ENCODE data around the gene TULP4.
A peak's percentile ranks its signal among the peaks of the same experiment; 100 is the strongest.

Gene TULP4

GRCh38 chr6:158438226-158438625 lies 126.0 kb downstream of the TULP4 start:
- Histone ChIP-seq H3K4me1 (ENCODE audit: control insufficient read depth, insufficient read depth, low read depth, low read length) (no peaks in the 10 kb centered on the region), H3K14ac (ENCODE audit: low read length in 2 of 2) (no peak overlapping the region), H4K91ac (ENCODE audit: low read length) (no peak overlapping the region), H2BK12ac (ENCODE audit: low read length in 2 of 2) (no peak overlapping the region), H3K4me2 (ENCODE audit: low read length, poor library complexity, severe bottlenecking) (no peak overlapping the region), H3K27ac (ENCODE audit: low read length, poor library complexity, severe bottlenecking) (no peak overlapping the region), H2BK15ac (ENCODE audit: low read depth, poor library complexity, severe bottlenecking) (no peak overlapping the region), H3K23ac (ENCODE audit: low read length in 2 of 2) (no peak overlapping the region), H3K18ac (ENCODE audit: low read depth in 1 of 2, low read length in 2 of 2) (no peak overlapping the region), H2BK5ac (ENCODE audit: low read depth, low read length, poor library complexity, severe bottlenecking) (no peak overlapping the region), H4K8ac (ENCODE audit: low read length) (no peak overlapping the region), H3K4ac (ENCODE audit: low read depth in 1 of 2, low read length in 2 of 2) (no peak overlapping the region), H2AFZ (ENCODE audit: low read depth, low read length) (no peak overlapping the region), H2AK5ac (ENCODE audit: low read length, severe bottlenecking) (no peak overlapping the region), H3K9me3 (ENCODE audit: control insufficient read depth, low read length) (no peaks in the 10 kb centered on the region), H3K9ac (ENCODE audit: low read length) (no peak overlapping the region), H3K36me3 (ENCODE audit: control insufficient read depth in 1 of 2, insufficient read depth in 2 of 2, low read depth in 1 of 2, low read length in 2 of 2) (peaks cover 9 to 14% of the 10 kb centered on the region in 2 experiments), H3K27me3 (ENCODE audit: control insufficient read depth in 1 of 2, insufficient read depth in 1 of 2, low read length in 2 of 2) (no peaks in the 10 kb centered on the region), H2BK120ac (ENCODE audit: low read depth, low read length) (no peak overlapping the region), H3K79me1 (replicated peaks; ENCODE audit: low read length, poor library complexity, severe bottlenecking) (peaks cover 7% of the 10 kb centered on the region), H3K4me3 (ENCODE audit: insufficient read depth in 1 of 2, low read depth in 1 of 2, low read length in 2 of 2) (no peak overlapping the region)
- DNase-seq = no peak
- WGBS = 99% methylated on average over 6 of the region's 7 CpGs

- DNase-seq = no peak
- Histone ChIP-seq H2AK5ac (ENCODE audit: low read length, severe bottlenecking) (no peak overlapping the region), H3K4ac (ENCODE audit: low read depth in 1 of 2, low read length in 2 of 2) (no peak overlapping the region), H2BK12ac (ENCODE audit: low read length in 2 of 2) (no peak overlapping the region), H3K14ac (ENCODE audit: low read length in 2 of 2) (no peak overlapping the region), H3K4me3 (ENCODE audit: insufficient read depth in 1 of 2, low read depth in 1 of 2, low read length in 2 of 2) (no peak overlapping the region), H3K9me3 (ENCODE audit: control insufficient read depth, low read length) (no peaks in the 10 kb centered on the region), H3K36me3 (ENCODE audit: control insufficient read depth in 1 of 2, insufficient read depth in 2 of 2, low read depth in 1 of 2, low read length in 2 of 2) (peaks cover 9 to 14% of the 10 kb centered on the region in 2 experiments), H3K79me1 (replicated peaks; ENCODE audit: low read length, poor library complexity, severe bottlenecking) (peaks cover 7% of the 10 kb centered on the region), H3K27ac (ENCODE audit: low read length, poor library complexity, severe bottlenecking) (no peak overlapping the region), H3K27me3 (ENCODE audit: control insufficient read depth in 1 of 2, insufficient read depth in 1 of 2, low read length in 2 of 2) (no peaks in the 10 kb centered on the region), H3K18ac (ENCODE audit: low read depth in 1 of 2, low read length in 2 of 2) (no peak overlapping the region), H4K8ac (ENCODE audit: low read length) (no peak overlapping the region), H3K9ac (ENCODE audit: low read length) (no peak overlapping the region), H2AFZ (ENCODE audit: low read depth, low read length) (no peak overlapping the region), H3K4me1 (ENCODE audit: control insufficient read depth, insufficient read depth, low read depth, low read length) (no peaks in the 10 kb centered on the region), H2BK5ac (ENCODE audit: low read depth, low read length, poor library complexity, severe bottlenecking) (no peak overlapping the region), H3K23ac (ENCODE audit: low read length in 2 of 2) (no peak overlapping the region), H2BK120ac (ENCODE audit: low read depth, low read length) (no peak overlapping the region), H2BK15ac (ENCODE audit: low read depth, poor library complexity, severe bottlenecking) (no peak overlapping the region), H4K91ac (ENCODE audit: low read length) (no peak overlapping the region), H3K4me2 (ENCODE audit: low read length, poor library complexity, severe bottlenecking) (no peak overlapping the region)
These were observed 127.0 kb downstream of the TULP4 start for GRCh38 chr6:158439255-158439654.

- Histone ChIP-seq H4K91ac (ENCODE audit: low read length) (no peak overlapping the region), H2AFZ (ENCODE audit: low read depth, low read length) (no peak overlapping the region), H3K27me3 (ENCODE audit: control insufficient read depth in 1 of 2, insufficient read depth in 1 of 2, low read length in 2 of 2) (no peaks in the 10 kb centered on the region), H3K18ac (ENCODE audit: low read depth in 1 of 2, low read length in 2 of 2) (no peak overlapping the region), H3K36me3 (ENCODE audit: control insufficient read depth in 1 of 2, insufficient read depth in 2 of 2, low read depth in 1 of 2, low read length in 2 of 2) (peaks cover 0 to 3% of the 10 kb centered on the region in 2 experiments), H3K9ac (ENCODE audit: low read length) (peak overlapping the region; percentile 33), H2BK12ac (ENCODE audit: low read length in 2 of 2) (no peak overlapping the region), H3K23ac (ENCODE audit: low read length in 2 of 2) (no peak overlapping the region), H3K4me1 (ENCODE audit: control insufficient read depth, insufficient read depth, low read depth, low read length) (no peaks in the 10 kb centered on the region), H3K14ac (ENCODE audit: low read length in 2 of 2) (no peak overlapping the region), H2AK5ac (ENCODE audit: low read length, severe bottlenecking) (no peak overlapping the region), H3K4ac (ENCODE audit: low read depth in 1 of 2, low read length in 2 of 2) (no peak overlapping the region), H3K4me2 (ENCODE audit: low read length, poor library complexity, severe bottlenecking) (no peak overlapping the region), H3K9me3 (ENCODE audit: control insufficient read depth, low read length) (no peaks in the 10 kb centered on the region), H3K4me3 (ENCODE audit: insufficient read depth in 1 of 2, low read depth in 1 of 2, low read length in 2 of 2) (no peak overlapping the region), H2BK120ac (ENCODE audit: low read depth, low read length) (no peak overlapping the region), H2BK5ac (ENCODE audit: low read depth, low read length, poor library complexity, severe bottlenecking) (no peak overlapping the region), H3K27ac (ENCODE audit: low read length, poor library complexity, severe bottlenecking) (no peak overlapping the region), H2BK15ac (ENCODE audit: low read depth, poor library complexity, severe bottlenecking) (no peak overlapping the region), H3K79me1 (replicated peaks; ENCODE audit: low read length, poor library complexity, severe bottlenecking) (peaks cover 10% of the 10 kb centered on the region), H4K8ac (ENCODE audit: low read length) (no peak overlapping the region)
- WGBS = 94% methylated on average over 7 of the region's 7 CpGs
- no peak for DNase-seq
These were observed 129.5 kb downstream of the TULP4 start for GRCh38 chr6:158441716-158442215.

GRCh38 chr6:158442306-158442705 lies 130.0 kb downstream of the TULP4 start:
- no peak overlapping the region for H3K4ac ChIP-seq (ENCODE audit: low read depth in 1 of 2, low read length in 2 of 2)
- no peak overlapping the region for H2AFZ ChIP-seq (ENCODE audit: low read depth, low read length)
- H2AK5ac ChIP-seq (ENCODE audit: low read length, severe bottlenecking) = no peak overlapping the region
- H3K36me3 ChIP-seq (ENCODE audit: control insufficient read depth in 1 of 2, insufficient read depth in 2 of 2, low read depth in 1 of 2, low read length in 2 of 2) = peaks cover 0 to 3% of the 10 kb centered on the region in 2 experiments
- no peaks in the 10 kb centered on the region for H3K9me3 ChIP-seq (ENCODE audit: control insufficient read depth, low read length)
- H3K27me3 ChIP-seq (ENCODE audit: control insufficient read depth in 1 of 2, insufficient read depth in 1 of 2, low read length in 2 of 2) = no peaks in the 10 kb centered on the region
- H2BK15ac ChIP-seq (ENCODE audit: low read depth, poor library complexity, severe bottlenecking) = no peak overlapping the region
- H2BK120ac ChIP-seq (ENCODE audit: low read depth, low read length) = no peak overlapping the region
- 96% methylated on average over 3 of the region's 4 CpGs for WGBS
- DNase-seq = no peak
- no peak overlapping the region for H4K8ac ChIP-seq (ENCODE audit: low read length)
- H3K4me2 ChIP-seq (ENCODE audit: low read length, poor library complexity, severe bottlenecking) = no peak overlapping the region
- peak overlapping the region; percentile 33 for H3K9ac ChIP-seq (ENCODE audit: low read length)
- H3K4me3 ChIP-seq (ENCODE audit: insufficient read depth in 1 of 2, low read depth in 1 of 2, low read length in 2 of 2) = no peak overlapping the region
- no peak overlapping the region for H2BK12ac ChIP-seq (ENCODE audit: low read length in 2 of 2)
- no peak overlapping the region for H3K14ac ChIP-seq (ENCODE audit: low read length in 2 of 2)
- no peak overlapping the region for H3K27ac ChIP-seq (ENCODE audit: low read length, poor library complexity, severe bottlenecking)
- H3K4me1 ChIP-seq (ENCODE audit: control insufficient read depth, insufficient read depth, low read depth, low read length) = no peaks in the 10 kb centered on the region
- H2BK5ac ChIP-seq (ENCODE audit: low read depth, low read length, poor library complexity, severe bottlenecking) = no peak overlapping the region
- H3K18ac ChIP-seq (ENCODE audit: low read depth in 1 of 2, low read length in 2 of 2) = no peak overlapping the region
- H3K23ac ChIP-seq (ENCODE audit: low read length in 2 of 2) = no peak overlapping the region
- H4K91ac ChIP-seq (ENCODE audit: low read length) = no peak overlapping the region
- peaks cover 9% of the 10 kb centered on the region for H3K79me1 ChIP-seq (replicated peaks; ENCODE audit: low read length, poor library complexity, severe bottlenecking)
